D341Med (cell line): Measurements from ENCODE around the gene ADCY9.

Experiments used
- DNase-seq: peaks from one replicate; pipeline ENCODE4 v3.0.0; 2012; ENCODE audit warnings: low spot score

Gene ADCY9

GRCh38 chr16:4123616-4124300 lies 7.5 kb upstream of the ADCY9 start:
- peak; percentile 55 for DNase-seq

DNA sequence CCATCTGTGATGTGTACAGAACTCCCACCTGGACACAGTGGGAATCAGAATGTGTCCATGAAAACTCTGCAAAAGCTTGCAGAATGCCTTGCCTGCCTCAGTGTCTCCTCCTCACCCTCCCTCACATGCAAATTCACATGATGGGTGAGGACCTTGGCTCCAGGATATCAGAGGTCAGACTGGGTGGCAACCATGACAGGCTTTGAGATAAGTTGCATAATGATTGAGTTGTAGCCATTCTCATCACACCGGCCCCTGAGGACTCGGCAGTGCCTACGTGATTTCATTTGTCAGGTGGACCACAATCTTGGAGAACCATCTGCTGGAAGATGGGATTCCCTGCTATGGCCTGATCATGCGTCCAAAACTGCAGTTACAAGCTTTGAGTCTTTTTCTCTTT lies 3.9 kb upstream of the ADCY9 start:
- DNase-seq: no peak

DNA sequence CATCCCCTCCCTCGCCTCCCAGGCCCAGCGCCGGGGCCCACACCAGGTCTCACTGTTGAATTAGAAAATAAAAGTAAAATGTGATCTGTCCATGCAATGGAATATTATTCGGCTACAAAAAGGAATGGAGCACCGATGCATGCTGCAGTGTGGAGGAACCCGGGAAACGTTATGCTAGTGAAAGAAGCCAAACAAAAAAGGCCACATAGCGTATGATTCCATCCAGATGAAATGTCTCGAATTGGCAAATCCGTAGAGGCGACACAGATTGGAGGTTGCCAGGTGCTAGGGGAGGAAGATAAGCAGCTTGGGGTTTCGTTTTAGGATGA lies 972 bp upstream of the ADCY9 start:
- no peak for DNase-seq

DNA sequence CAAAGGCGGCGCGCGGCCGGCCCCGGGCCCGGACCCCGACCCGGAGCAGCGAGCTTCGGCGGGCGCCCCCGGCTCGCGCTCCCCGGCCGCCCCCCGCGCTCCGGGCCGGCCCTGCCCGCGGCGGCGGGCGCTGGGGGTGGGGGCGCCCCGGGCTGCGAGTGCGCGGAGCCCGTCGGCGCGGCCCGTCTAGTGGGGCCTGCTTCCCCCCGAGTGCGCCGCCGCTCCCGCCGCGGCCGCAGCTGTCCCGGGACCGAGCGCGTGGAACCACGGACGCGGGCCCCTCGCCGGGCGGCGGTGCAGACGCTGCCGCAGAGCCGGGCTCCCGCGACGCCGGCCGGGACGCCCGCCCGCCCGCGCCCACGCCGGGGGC lies 308 bp downstream of the ADCY9 start:
- DNase-seq: no peak

DNA sequence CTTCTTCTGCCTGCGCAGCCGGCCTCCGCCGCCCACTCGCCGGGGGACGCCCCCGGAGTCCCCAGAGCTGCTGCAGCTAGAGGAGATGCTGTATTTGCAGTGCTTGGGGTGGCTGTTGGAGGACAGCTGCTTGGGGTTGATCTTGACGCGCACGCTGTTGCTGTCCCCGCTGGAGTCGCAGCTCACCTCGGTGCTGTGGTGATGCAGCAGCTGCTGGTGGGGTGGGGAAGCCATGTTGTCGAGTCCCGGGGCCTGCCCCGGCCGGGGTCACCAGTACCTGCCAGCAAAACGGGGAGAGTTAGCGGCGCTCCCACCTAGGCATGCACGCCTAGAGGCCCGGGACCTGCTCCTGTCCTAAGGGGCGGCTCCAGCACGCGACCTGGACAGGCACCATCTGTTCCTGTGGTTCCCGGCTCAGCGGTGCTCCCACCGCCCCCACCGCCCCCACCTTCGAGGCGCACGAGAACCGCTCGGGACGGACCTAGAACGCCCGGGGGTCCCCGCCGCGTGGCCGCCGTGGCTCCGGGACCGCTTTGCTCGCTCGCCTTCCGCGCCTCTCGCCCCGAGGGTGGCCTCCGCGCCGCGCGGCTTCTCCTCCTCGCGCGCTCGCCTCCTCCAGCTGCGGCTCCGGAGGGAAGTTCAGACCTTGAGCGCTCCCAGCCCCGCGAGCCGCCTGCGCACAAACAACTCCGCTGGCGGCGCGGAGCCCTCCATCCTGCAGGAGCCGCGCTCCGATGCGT lies 863 bp downstream of the ADCY9 start:
- peak; percentile 83 for DNase-seq

DNA sequence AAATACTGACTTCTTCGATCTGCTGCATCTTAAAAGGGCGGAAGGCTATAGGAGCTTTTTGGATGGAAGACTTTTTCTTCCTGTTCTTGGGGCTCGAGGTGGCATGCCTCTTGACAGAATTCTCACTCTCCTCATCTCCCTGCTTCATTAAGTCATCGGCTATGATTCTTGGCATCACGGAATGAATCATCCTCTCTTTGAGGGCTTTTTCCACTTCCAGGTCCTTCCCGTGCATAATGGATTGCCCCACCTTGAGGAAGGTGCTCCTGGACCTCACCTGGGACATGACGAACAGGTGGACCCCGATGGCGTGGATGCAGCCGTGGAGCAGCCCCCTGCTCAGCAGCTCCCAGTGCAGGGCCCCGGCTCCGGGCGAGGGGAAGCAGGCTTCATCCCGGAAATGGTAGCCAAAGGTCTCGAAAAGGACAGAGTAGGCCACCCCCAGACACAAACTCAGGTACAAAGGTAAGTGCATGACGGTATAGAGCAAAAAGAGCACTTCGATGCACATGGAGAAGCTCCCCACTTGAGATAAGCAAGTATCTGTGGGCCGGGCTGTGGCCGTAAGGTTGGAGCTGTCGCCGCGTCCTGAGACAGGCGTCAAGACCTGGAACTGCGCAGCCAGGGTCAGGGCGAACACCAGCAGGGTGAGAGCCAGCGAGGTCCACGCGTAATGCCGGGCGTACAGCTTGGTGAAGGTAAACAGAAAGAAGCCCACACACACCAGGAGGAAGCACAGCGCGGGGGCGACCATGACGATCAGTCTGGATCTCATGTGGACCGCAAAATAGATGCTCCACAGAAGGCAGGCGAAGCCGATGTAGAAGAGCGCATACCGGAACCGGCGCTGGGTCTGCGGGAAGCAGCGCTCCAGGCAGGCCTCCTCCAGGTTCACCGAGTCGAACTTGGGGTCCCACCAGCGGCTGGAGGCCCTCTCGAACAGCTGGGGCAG lies 1.7 kb downstream of the ADCY9 start:
- no peak for DNase-seq

GRCh38 chr16:4113358-4114256 lies 2.6 kb downstream of the ADCY9 start:
- DNase-seq: no peak

DNA sequence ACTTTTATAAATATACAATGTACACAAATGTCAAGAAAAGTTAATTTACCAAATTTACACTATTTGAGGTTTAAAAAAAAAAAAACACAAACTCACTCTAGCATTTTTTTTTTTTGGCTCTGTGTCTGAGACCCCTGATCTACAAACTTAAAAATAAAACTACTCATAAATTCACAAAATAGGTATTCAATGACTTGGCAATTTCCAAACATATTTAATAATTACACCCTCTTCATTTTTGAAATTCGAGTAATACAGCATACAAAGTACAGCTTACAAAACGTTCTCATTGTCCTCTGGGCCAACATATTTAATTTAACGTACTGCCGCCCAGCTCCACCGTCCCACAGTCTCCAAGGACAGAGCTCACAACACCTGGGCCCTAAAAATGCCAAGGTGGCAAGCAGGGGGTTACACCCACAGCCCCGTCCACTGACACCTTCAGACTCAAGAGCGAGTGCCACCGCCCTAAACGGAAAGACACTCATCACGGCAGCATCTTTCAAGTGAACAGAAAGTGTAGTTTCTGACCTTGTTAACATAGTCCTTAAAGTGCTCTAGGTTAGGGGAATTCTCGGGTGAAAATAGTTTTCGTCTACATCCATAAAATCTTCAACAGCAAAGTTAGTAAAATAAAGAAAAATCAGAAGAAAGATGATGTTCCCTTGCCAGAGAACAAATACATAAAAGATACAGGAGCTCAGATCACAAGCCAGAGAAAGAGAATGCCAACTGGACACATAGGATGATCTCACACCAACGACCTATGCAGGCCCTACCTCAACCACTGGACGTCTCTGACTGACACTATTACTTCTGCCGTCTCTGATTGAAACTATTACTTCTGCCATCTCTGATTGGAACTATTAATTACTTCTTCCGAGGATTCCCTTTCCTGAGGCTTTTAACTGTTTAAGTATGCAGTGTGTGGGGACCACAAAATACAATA lies 4.2 kb downstream of the ADCY9 start:
- DNase-seq: no peak

DNA sequence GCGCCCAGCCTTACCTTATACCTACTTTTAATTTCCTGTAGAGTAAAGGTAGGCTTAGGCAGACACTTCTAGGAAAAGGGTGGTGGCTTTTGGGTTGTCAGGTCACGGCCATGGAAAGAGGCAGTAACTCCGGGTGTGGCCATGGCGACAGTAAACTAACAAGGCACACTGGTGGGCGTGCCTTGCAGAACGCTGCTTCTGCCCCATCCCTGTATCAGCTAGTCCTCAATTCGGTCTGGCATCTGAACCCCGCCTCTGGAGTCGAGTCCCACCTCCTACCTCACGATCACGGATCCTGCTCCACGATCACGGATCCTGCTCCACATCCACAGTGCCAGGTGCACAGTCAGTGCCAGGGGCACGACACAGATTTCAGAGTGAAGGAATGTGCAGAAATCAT lies 5.6 kb downstream of the ADCY9 start:
- no peak for DNase-seq

DNA sequence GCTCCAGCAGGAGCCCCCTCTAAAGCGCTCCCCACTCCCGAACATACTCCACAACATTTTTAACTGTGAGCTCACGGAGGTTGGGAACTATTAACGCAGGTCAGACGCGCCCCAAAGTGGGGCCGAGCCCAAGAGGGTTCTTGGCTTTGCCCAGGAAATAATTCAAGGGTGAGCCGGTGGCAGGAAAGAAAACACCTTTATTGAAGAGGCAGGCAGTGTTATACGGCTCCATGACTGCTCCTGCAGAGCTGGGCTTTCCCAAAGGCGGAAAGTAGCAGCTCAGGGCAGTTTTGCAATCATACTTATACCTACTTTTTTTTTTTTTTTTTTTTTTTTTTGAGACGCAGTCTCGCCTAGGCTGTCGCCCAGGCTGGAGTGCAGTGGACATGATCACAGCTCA lies 6.2 kb downstream of the ADCY9 start:
- DNase-seq: no peak

DNA sequence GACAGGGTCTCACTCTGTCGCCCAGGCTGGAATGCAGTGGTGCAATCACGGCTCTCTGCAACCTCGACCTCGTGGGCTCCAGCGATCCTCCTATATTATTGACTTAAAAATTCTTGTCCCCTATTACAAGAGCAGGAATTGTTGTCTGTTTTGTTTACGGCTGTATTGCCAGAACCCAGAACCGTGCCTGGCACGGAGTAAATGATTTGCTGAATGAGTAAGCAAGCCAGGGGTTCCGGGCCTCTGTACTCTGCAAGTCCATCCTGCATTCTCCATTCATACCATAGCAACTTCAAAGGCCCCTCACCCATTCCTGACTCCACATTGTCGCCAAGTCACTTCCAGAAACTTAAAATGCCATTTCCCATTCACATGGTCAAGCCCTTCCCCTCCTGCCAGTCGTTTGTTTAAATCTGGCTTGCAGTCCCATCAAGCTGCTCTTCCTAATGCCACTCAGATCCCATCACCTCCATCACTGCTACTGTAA lies 6.9 kb downstream of the ADCY9 start:
- no peak for DNase-seq

- DNase-seq: no peak
Observed at GRCh38 chr16:4106516-4106915, 9.7 kb downstream of the ADCY9 start.

- no peak for DNase-seq
Observed at GRCh38 chr16:4105848-4106247, 10.4 kb downstream of the ADCY9 start.

GRCh38 chr16:4103745-4104144 lies 12.5 kb downstream of the ADCY9 start:
- DNase-seq: no peak

GRCh38 chr16:4101421-4102219 lies 14.6 kb downstream of the ADCY9 start:
- DNase-seq: no peak

- DNase-seq: no peak
Observed at GRCh38 chr16:4098501-4098900, 17.7 kb downstream of the ADCY9 start.

- no peak for DNase-seq
Observed at GRCh38 chr16:4097826-4098240, 18.4 kb downstream of the ADCY9 start.

- DNase-seq: no peak
Observed at GRCh38 chr16:4096509-4096908, 19.7 kb downstream of the ADCY9 start.

- no peak for DNase-seq
Observed at GRCh38 chr16:4094127-4094773, 22.0 kb downstream of the ADCY9 start.
